ENCODE results near the gene SRPX.

The SRPX gene

DNA sequence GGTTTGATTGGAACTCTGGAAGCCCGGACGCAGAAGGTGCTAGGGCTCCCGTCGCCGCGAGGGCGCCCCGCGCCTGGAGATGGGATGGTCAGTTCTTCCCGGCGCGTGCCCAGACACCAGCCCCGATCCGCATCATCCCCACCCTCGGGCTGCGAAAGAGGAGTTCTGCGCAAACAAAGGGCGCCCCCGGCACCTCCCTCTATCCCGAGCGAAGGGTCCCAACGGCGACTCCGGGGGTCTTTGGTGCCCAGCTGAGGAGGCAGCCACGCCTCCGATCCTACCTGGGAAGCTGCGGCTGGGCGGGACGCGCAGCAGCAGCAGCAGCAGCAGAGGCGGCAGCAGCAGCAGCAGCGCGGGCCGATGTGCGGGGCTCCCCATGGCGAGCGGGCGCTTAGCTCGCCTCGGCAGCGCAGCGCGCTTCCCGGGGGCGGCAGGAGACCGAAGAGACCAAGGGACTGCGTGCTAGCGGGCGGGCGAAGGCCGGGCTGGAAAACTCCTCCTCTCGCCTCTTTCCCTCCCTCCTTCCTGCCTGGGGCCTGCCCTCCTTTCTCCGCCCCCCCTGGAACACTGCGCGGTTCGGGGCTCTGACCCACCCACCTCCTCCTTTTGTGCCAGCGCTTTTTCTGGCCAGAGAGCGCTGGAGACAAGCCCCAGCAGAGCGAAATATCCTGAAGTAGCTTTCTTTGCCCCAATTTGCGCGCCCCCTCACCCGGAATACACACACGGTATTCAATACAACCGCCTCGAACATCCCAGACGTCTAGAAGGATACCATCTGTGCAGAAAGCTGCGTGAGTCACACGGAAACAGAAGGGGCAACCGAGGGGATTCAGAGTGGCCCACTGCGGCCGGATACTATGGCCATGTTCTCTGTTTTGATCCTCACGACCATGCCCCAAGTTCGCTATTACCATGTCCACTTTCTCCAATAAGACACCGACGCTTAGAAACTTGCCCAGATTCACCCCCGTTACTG lies at the start of gene SRPX:
TSS of gene SRPX (minus strand) at position 457 of the 976 bp plus-strand sequence. CDS start at position 378, 79 bp downstream.
- peak; percentile 20 for DNase-seq

GRCh38 chrX:38268011-38268410 lies 47.3 kb upstream of the SRPX start:
- peak; percentile 13 for DNase-seq

GRCh38 chrX:38262715-38263620 lies 42.3 kb upstream of the SRPX start:
- DNase-seq, result no peak

GRCh38 chrX:38260231-38260630 lies 39.6 kb upstream of the SRPX start:
- peak; percentile 11 for DNase-seq

- no peak for DNase-seq
Measured at GRCh38 chrX:38256019-38256418, 35.3 kb upstream of the SRPX start.

GRCh38 chrX:38249965-38250364 lies 29.3 kb upstream of the SRPX start:
- DNase-seq, result no peak

- no peak for DNase-seq
Measured at GRCh38 chrX:38247051-38247450, 26.4 kb upstream of the SRPX start.

- no peak for DNase-seq
Measured at GRCh38 chrX:38240541-38240940, 19.9 kb upstream of the SRPX start.

DNA sequence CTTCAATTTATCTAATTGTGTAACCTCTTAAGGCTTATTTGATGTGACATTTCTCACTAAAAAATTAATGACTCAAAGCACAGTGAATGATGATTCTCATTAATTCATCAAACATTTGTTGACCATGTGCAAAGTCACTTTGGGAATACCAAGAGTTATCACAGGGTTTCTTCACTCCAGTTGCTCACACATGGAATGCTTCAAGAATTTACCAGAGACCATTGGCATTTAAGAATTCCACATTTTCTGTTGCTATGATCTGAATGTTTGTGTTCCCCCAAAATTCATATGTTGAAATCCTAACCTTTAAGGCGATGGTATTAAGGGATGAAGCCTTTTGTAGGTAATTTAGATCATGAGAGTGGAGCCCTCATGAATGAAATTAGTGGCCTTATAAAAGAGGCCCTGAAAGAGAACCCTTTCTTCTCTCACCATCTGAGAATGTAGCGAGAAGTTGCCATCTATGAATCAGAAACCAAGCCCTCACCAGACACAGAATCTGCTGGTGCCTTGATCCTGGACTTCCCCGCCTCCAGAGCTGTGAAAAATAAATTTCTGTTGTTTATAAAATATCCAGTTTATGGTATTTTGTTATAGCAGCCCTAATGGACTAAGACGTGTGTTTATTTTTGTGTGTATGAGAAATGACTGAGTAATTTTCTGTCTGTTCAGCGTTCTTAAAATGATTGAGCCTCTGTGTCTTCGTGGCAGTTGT lies 16.4 kb upstream of the SRPX start:
- DNase-seq, result no peak

DNA sequence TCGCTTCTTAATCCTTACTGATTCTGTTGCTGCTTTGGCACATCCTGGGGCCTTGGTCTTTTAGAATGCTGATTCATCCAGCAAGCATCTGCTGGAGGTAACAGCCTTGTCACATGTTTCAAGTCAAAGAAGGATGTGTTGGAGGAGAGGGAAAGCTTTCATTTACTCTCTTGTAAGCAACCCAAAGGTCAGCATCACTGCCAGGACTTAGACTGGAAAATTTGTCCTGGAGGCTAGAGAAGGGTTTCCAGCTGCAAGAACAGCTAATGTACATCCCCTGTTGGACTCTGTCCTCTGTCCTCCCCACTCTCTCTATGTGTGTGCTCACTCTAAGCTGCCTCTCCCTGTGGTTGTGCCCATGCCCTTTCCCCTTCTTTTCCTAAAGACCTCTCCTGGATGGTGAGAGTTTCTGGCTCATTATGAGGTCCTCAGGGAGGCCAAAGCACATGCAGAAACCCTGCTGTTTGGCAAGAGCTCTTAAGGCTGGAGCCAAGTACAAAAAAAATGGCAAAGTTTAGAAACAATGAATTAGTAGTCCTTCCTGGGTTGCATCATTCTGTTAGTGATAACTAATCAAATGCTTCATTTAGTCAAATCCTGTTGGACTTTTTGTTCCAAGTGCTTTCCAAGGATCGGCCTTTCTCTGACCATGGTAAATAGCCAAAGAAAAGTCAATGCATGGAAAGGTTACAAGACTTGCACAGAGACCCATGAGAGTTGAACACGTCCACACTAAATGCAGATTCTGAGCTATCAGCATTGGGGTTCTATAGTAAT lies 13.4 kb upstream of the SRPX start:
- no peak for DNase-seq

DNA sequence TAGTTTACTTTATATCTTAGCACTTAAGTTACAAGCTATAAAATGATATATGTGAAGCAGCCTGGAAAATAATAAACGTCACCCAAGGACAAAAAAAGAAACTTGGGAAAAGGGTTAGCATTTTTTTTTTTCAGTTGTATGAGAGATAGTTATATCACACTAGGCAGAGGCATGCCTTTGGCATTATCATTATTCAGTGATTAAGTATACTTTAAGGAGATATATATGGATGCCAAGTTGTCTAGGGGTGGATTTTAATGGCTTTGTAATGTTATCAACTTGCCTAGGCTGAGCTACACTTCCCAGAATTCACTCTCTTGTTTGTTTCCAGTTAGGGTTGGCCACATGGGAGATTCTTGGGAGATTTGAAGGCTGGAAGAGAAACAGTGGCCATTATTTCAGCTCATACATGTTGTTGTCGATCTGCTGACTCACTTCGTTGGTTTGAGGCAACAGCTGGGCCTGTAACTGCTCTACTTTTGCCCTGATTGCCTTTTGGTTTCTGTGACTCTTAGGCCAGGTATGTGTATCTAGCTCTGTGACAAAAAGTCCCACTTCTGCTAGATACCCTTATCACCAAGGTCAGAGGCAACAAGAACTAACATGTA lies 11.5 kb upstream of the SRPX start:
- DNase-seq, result no peak

- DNase-seq, result no peak
Measured at GRCh38 chrX:38225093-38225492, 4.4 kb upstream of the SRPX start.

- no peak for DNase-seq
Measured at GRCh38 chrX:38224160-38224559, 3.5 kb upstream of the SRPX start.

GRCh38 chrX:38221391-38221929 lies 789 bp upstream of the SRPX start:
- no peak for DNase-seq

GRCh38 chrX:38220024-38220414 lies 652 bp downstream of the SRPX start:
- peak; percentile 11 for DNase-seq

DNA sequence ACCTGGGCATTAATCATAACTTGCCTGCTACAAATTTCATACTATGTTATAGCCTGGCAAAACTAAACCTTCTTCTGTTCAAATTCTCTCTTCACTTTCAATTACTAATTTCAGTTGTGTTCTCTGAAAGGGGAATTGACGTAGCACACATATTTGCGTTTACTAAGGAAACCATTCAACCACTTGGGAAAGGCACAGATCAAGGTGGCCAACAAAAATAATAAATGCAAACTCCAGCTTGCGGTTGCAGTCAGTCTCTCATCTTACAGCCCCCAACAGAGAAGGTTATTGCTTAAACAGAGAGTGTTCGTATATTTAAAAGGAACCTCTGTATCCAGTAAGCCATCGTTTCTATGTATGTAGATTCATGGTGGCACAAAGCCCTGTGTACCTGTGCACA lies 4.0 kb downstream of the SRPX start:
- DNase-seq, result no peak

DNA sequence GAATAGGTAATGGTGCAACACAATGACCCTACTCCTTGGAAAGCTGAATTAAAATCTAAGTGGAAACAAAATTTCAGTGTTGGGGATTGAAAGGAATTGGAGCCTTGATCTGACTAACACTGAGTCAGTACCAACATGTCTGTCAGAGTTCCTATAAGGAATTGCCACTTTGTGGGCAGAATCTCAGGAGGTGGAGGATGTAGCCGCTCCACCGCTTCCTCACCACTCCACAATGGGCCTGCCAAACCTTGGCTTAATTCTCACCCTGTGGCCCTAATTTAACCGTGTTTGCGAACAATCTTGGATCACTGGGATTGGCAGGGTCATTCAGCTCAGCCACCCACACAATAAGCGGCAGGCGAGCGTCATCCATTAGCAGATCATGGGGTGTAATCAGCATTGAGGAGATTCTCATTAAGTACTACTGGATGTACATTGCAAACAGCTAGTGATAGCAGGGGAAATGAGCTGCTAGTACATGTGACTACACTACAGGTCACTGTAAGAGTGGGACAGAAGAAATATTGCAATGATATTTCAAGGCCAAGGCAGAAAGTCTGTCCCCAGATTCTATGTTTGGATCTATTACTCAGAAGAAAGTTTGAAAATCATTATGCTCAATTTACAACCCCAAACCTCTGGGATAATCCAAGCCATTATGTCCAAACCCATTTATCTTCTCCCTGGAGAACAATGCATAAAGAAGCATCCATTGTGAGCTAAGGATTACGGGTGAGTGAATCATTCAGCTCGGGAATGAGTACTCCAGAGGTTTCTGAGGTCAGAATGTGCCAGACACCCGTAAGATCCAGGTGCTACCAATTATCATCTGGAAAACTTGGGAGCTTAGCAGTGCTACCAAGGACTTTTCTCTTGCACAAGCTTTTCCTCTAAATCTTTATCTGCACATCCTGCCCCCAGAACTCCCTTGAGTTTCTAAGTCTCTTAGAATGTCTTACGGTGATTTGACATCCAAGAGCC lies 5.8 kb downstream of the SRPX start:
- DNase-seq, result no peak

DNA sequence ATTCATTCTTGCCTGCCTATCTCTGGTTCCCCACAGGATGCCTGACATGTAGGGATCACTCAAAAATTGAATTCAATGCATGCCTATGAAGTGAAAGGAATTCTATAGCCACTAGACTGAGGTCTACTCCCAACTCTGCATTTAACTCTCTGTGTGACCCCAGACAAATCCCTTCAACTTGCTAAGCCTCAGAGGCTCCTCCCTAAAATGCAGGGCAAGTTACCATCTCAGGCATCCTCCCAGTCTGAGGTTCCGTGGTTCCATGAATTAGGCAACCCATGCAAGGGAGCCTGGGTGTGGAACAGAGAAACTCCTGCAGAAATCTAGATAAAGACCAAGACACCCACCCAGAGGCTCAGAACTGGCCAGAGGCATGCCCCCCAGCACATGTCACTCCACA lies 6.6 kb downstream of the SRPX start:
- no peak for DNase-seq

DNA sequence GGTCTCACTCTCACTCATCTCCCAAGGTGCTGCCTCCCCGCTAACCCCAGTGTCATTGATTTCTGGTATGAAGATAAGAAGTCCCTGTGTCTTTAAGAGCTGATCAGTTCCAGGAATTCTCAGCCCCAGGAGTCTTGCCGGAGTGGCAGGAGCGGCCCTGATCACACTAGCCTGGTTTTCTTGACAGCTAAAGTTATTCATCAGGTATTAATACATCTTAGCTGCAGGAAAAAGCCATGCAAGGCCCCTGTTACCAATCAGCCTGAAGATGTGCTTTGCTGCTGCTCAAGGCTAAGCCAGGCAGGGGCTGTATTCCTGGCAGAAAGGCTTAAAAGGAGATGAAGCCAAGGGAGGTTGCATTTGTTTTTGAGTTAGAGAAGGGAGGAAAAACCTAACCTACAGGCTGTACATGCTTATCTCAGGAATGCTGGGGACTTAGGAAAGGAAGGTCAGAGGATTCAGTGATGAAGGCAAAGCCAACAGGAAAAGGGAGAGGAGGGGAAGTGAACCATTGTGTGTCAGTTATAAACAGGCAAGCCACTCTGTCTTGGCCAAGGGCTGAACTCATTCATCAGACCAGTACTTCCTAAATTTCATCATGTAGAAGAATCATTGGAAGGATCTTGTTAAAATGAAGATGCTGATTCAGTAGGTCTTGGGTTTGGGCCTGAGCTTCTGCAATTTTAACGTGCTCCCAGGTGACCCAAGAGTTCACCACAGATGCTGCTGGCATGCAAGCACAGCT lies 8.6 kb downstream of the SRPX start:
- no peak for DNase-seq
